GM12874 (cell line): ENCODE measurements around the gene CITED1.

Experiments
- CTCF ChIP-seq: IDR thresholded peaks from 2 replicates; pipeline ENCODE4 v1.5.1; 2011; ENCODE audit warnings: low read depth, mild to moderate bottlenecking, control low read depth, low read length, moderate library complexity; ENCODE audit not compliant: insufficient read depth

CITED1 gene, protein sequence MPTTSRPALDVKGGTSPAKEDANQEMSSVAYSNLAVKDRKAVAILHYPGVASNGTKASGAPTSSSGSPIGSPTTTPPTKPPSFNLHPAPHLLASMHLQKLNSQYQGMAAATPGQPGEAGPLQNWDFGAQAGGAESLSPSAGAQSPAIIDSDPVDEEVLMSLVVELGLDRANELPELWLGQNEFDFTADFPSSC

DNA sequence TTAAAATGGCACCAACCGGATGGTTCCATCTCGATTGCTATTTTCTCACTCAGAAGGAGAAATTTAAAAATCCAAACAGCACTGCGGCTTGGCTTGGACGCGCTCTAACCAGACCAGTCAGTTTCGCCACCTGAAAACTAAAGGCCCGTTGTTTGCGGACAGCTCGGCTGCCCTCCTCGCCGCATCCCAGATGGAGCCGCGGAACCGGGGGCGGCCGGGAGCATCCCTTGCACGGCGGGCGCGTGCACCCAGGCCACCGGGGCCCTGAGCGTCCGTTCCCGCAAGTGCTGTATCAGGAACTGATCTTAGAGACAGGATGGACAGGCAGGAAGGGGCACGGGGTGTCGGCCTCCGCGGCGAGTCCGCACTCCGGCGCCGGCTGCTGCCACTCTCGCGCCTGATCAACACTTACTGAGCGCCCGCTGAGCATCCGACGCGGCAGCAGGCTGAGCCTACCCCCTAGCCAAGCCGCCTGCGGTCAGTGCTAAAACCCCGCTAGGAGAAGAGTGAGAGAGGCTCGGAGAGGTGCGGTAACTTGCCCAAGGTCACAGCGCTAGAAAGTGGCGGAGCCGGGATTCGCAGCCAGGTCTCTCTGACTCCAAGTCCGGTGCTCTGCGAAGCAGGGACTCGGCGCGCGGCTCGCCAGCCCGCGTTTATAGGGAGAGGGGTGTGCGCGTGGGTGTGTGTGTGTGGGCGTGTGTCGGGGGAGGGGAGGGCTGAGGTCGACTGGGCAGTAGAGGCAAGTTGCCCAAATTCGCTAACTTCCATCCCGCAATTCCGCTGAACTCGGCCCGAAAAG is at the start of gene CITED1:
TSS of gene CITED1 (minus strand) at position 629 of the 799 bp plus-strand sequence. CDS start 3,045 bp downstream, outside the sequence.
- TF ChIP-seq CTCF: no peak

DNA sequence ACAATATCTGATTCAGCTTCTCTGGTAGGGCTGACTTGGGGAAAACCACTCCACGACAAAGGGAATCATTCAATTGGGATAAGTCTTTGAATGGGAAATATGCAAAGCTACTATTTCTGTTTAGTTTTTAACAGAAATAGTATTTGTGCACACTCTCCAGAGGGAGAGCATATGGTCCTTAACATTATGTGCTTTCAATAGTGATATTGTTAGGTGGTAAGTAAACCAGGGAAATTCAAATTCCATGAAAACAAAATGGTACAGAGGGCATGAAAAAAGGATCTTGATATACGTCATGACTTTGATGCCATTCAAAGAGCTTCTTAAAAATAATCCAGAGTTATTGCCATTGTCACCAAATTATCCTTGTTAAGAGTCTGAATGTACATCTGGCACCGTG is 47.1 kb upstream of the CITED1 start:
- no peak for TF ChIP-seq CTCF

GRCh38 chrX:72351606-72352334 is 46.1 kb upstream of the CITED1 start:
- TF ChIP-seq CTCF: no peak

GRCh38 chrX:72349190-72349589 is 43.5 kb upstream of the CITED1 start:
- TF ChIP-seq CTCF: no peak

DNA sequence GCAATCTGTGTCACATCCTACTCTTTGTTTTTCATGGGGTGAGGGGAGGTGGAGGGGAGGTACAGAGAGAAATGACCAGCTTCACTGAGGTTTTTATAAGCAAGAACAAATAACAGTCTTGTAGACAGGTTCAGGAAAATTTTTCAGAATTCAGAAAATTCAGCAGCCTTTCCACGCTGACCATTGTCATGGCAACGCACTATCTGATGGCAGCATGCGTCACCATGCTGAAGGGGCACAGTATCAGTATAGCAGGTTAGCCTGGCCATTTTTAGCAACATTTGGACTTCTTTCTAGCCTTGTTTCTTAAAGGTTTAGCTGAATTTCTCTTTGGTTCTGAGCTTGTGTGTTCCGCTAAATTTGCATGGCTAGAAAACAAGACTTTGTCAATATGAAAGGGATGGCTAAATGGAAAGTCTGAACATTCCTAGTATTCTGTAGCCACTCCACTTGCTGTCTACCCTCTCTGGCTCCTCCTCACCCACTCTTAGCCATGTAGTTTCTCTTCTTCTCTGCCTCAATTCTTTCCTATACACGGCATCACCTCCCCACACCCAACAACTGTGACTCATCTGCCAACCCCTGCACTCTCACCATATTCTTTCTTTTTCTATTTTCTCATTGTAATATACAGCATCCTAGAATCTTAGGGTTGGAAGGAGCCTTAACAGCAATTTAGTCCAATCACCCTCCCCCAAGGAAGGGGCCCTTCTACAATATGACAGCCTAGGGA is 42.7 kb upstream of the CITED1 start:
- TF ChIP-seq CTCF: no peak

- TF ChIP-seq CTCF: no peak
Observed at GRCh38 chrX:72347366-72347765, 41.7 kb upstream of the CITED1 start.
